HCT116 (cell line): ENCODE results near the gene KLHL25. TPM values are rescaled to one million over a fixed set of nuclear protein-coding genes. Genes with fewer than 3 reads are reported as not detected.

Experiments used
- ATAC-seq: fragments of 200-7000 bp; cut with Tn5 transposase; 2 replicates; pipeline ENCODE4 v1.9.1; 2020; ENCODE audit warnings: mild to moderate bottlenecking, moderate library complexity
- BruUV-seq: library from RNA; stranded (reverse); fragments of 400-500 nt; replicated peaks from 2 replicates; lab custom pipeline; 2021; lab: Mats Ljungman, UMichigan
- CTCF ChIA-PET: fragments of 300-600 bp; sonication (Branson Sonifier 250); formaldehyde crosslinking; loops from one replicate; lab custom pipeline; 2021; ENCODE audit warnings: antibody characterized with exemption; lab: Charles Lee
- POLR2A ChIA-PET: fragments of 300-600, 350-600 bp; sonication (Branson Sonifier 250); formaldehyde crosslinking; loops from one replicate; lab custom pipeline; 2021; ENCODE audit warnings: antibody characterized with exemption; lab: Charles Lee
- RAD21 ChIA-PET, 2 experiments: fragments of 300-600 bp; sonication (Branson Sonifier 250); formaldehyde crosslinking; loops; one replicate each; lab custom pipeline; 2023; ENCODE audit warnings: low total read pairs in 2 of 2; ENCODE audit not compliant: uncharacterized antibody in 2 of 2, unreplicated experiment in 2 of 2, low non-redundant PET in 1 of 2; lab: Charles Lee
- DNase-seq: peaks from one replicate; pipeline ENCODE4 v3.0.0-alpha.2; 2010; ENCODE audit warnings: low read depth, low spot score
- H2AFZ ChIP-seq: fragments of 200-600 bp; shearing (Covaris generic), sonication (generic); 2 replicates; pipeline ENCODE4 v1.6.1; 2017; ENCODE audit warnings: low read depth, mixed run types, mixed read lengths, antibody characterized with exemption, low read length; ENCODE audit not compliant: poor library complexity, severe bottlenecking
- H3K27ac ChIP-seq: 2 replicates; pipeline ENCODE4 v1.5.1; 2012; ENCODE audit warnings: low read depth, low read length
- H3K27me3 ChIP-seq: fragments of 200-600 bp; sonication (generic); 2 replicates; pipeline ENCODE4 v1.6.1; 2016; ENCODE audit warnings: mixed run types, low read length, mixed read lengths; ENCODE audit not compliant: insufficient read depth
- H3K36me3 ChIP-seq, 2 experiments: fragments of 200-500 bp in 1 of 2; fragments of 200-600 bp in 1 of 2; sonication (Bioruptor generic) in 1 of 2; sonication (generic) in 1 of 2; 2 replicates each; pipeline versions ENCODE4 v1.5.1 to v1.6.1; 2014 to 2016; ENCODE audit warnings: low read length in 2 of 2, inconsistent platforms in 1 of 2, mixed read lengths in 1 of 2, mixed run types in 1 of 2; ENCODE audit not compliant: insufficient read depth in 2 of 2, control insufficient read depth in 1 of 2
- H3K4me1 ChIP-seq, 2 experiments: fragments of 200-600 bp in 1 of 2; sonication (generic) in 1 of 2; 2 replicates each; pipeline versions ENCODE4 v1.5.1 to v1.6.1; 2012 to 2017; ENCODE audit warnings: low read length in 2 of 2, inconsistent platforms in 1 of 2, mild to moderate bottlenecking in 1 of 2, mixed read lengths in 1 of 2, mixed run types in 1 of 2, moderate library complexity in 1 of 2; ENCODE audit not compliant: insufficient read depth in 2 of 2, control insufficient read depth in 1 of 2
- H3K4me2 ChIP-seq: fragments of 200-600 bp; sonication (generic); 2 replicates; pipeline ENCODE4 v1.6.1; 2017; ENCODE audit warnings: mixed run types, low read length, mixed read lengths
- H3K4me3 ChIP-seq, 2 experiments: fragments of 200-600 bp in 1 of 2; sonication (generic) in 1 of 2; replicated peaks in 1 of 2; 2 replicates each; pipeline ENCODE4 v1.5.1; 2011 to 2016; ENCODE audit warnings: low read length in 2 of 2, control low read depth in 1 of 2, low read depth in 1 of 2, mild to moderate bottlenecking in 1 of 2, mixed read lengths in 1 of 2, mixed run types in 1 of 2
- H3K79me2 ChIP-seq: fragments of 200-600 bp; sonication (generic); 2 replicates; pipeline ENCODE4 v1.6.1; 2017; ENCODE audit warnings: mild to moderate bottlenecking, mixed run types, low read length, moderate library complexity, mixed read lengths; ENCODE audit not compliant: insufficient read depth
- H3K9ac ChIP-seq: fragments of 200-600 bp; sonication (generic); 2 replicates; pipeline ENCODE4 v1.6.1; 2016; ENCODE audit warnings: low read length, mixed read lengths
- H3K9me2 ChIP-seq: fragments of 200-600 bp; sonication (generic), shearing (Covaris generic); 2 replicates; pipeline ENCODE4 v1.6.1; 2017; ENCODE audit warnings: mixed run types, mild to moderate bottlenecking, moderate library complexity; ENCODE audit not compliant: insufficient read depth
- H3K9me3 ChIP-seq, 2 experiments: fragments of 200-500 bp in 1 of 2; fragments of 200-600 bp in 1 of 2; sonication (Bioruptor generic) in 1 of 2; sonication (generic) in 1 of 2; 2 replicates each; pipeline ENCODE4 v1.6.1; 2014 to 2017; ENCODE audit warnings: low read length in 2 of 2, mixed read lengths in 2 of 2, inconsistent platforms in 1 of 2, low read depth in 1 of 2, mild to moderate bottlenecking in 1 of 2, mixed run types in 1 of 2, moderate library complexity in 1 of 2; ENCODE audit not compliant: control insufficient read depth in 1 of 2, insufficient read depth in 1 of 2
- H4K20me1 ChIP-seq: fragments of 200-600 bp; sonication (generic), shearing (Covaris generic); 2 replicates; pipeline ENCODE4 v1.6.1; 2017; ENCODE audit warnings: mixed run types, mild to moderate bottlenecking, moderate library complexity; ENCODE audit not compliant: insufficient read depth
- CBX3 ChIP-seq: IDR thresholded peaks from 2 replicates; pipeline ENCODE4 v1.6.1; 2012; ENCODE audit warnings: low read depth
- CEBPB ChIP-seq: IDR thresholded peaks from 2 replicates; pipeline ENCODE4 v1.6.1; 2012; ENCODE audit warnings: low read depth
- EGR1 ChIP-seq: IDR thresholded peaks from 2 replicates; pipeline ENCODE4 v1.6.1; 2012; ENCODE audit warnings: low read depth
- EZH2phosphoT487 ChIP-seq: fragments of 200-600 bp; IDR thresholded peaks from 2 replicates; pipeline ENCODE4 v1.6.1; 2018; ENCODE audit warnings: antibody characterized with exemption, borderline replicate concordance
- JUND ChIP-seq: IDR thresholded peaks from 2 replicates; pipeline ENCODE4 v1.6.1; 2012
- POLR2AphosphoS5 ChIP-seq: IDR thresholded peaks from 2 replicates; pipeline ENCODE4 v1.6.1; 2011; ENCODE audit warnings: mild to moderate bottlenecking, low read depth, low read length, moderate library complexity
- RAD21 ChIP-seq: IDR thresholded peaks from 2 replicates; pipeline ENCODE4 v1.6.1; 2012; ENCODE audit warnings: low read depth, mild to moderate bottlenecking
- SIN3A ChIP-seq: IDR thresholded peaks from 2 replicates; pipeline ENCODE4 v1.6.1; 2012; ENCODE audit warnings: low read depth
- ZFX ChIP-seq: fragments of 450-650 bp; IDR thresholded peaks from 2 replicates; pipeline ENCODE4 v1.6.1; 2017
- intact Hi-C: fragments of 100-400 bp; cut with micrococcal nuclease; formaldehyde crosslinking; loops from 2 replicates; pipeline ENCODE4 v1.10.0; 2022
- total RNA-seq: library from RNA; stranded (reverse); gene quantifications from one replicate; pipeline ENCODE4 v1.2.1, GENCODE V29; 2021; ENCODE audit not compliant: unreplicated experiment
- TF ChIP-seq, protein P1 (sequence below): IDR thresholded peaks from 2 replicates; pipeline ENCODE4 v1.6.1; 2011; ENCODE audit warnings: mild to moderate bottlenecking, low read length, moderate library complexity; ENCODE audit not compliant: insufficient replicate concordance; ENCODE audit errors: extremely low read depth
- TF ChIP-seq, protein P2 (sequence below), 3 experiments: fragments of 200-600 bp in 1 of 3; sonication (generic) in 1 of 3; IDR thresholded peaks in 2 of 3; conservative IDR thresholded peaks in 1 of 3; 2 replicates each; pipeline ENCODE4 v1.5.1; 2012 to 2017; ENCODE audit warnings: low read depth in 2 of 3, low read length in 2 of 3, antibody characterized with exemption in 1 of 3, borderline replicate concordance in 1 of 3, control low read depth in 1 of 3, mild to moderate bottlenecking in 1 of 3, mixed read lengths in 1 of 3, mixed run types in 1 of 3, moderate library complexity in 1 of 3; ENCODE audit not compliant: insufficient read depth in 1 of 3
- TF ChIP-seq, protein P3 (sequence below): IDR thresholded peaks from 2 replicates; pipeline ENCODE4 v1.6.1; 2012

Gene KLHL25
- total RNA-seq, 1 experiment from 2014 or later, result 5.3 TPM

DNA sequence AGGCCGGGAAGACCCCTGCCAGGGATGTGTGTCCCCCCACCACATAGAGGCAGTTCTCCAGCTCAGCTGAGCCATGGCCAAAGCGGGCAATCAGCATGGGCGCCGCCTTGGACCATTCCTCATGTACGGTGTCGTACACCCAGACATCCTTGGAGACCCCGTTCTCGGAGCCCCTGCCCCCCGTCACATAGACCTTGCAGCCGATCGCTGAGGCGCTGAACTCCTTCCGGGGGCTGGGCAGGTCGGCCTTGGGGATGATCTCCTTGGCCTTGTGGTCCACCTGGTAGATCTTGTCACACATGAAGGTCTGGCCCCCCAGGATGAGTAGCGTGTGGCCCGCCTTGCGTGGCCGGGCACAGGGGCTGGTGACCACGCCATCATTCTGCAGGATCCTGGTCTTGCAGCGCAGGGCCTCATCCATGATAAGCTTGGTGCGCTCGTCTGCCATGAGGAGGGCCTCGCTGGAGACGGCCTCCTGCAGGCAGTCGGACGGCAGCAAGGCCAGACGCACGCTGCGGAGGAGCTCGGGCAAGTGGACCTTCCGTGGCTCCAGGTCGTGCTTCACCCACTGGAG lies 26.0 kb downstream of the KLHL25 start:
- no peak overlapping the region for H3K9ac ChIP-seq
- DNase-seq, result no peak
- H3K9me3 ChIP-seq, result no peaks in the 10 kb centered on the region
- ChIA-PET CTCF (no interaction called here), RAD21 (no interaction called here), POLR2A (no interaction called here)
- peaks cover 0 to 6% of the 10 kb centered on the region in 2 experiments; a peak in 1 of 4 replicates for H3K4me1 ChIP-seq
- no peaks in the 10 kb centered on the region; the same call in 1 of the 2 replicates for H3K79me2 ChIP-seq
- no peaks in the 10 kb centered on the region for H4K20me1 ChIP-seq
- BruUV-seq, result no TSS peak
- no peak overlapping the region for H2AFZ ChIP-seq
- no peaks in the 10 kb centered on the region for H3K36me3 ChIP-seq
- no peak overlapping the region for H3K27ac ChIP-seq
- no peaks in the 10 kb centered on the region for H3K9me2 ChIP-seq
- no peak overlapping the region for H3K4me2 ChIP-seq
- no peak for ATAC-seq
- intact Hi-C loops, result no loop called here
- H3K4me3 ChIP-seq, result no peak overlapping the region
- no peak for TF ChIP-seq JUND
- TF ChIP-seq EGR1, result no peak
- TF ChIP-seq SIN3A, result no peak
- TF ChIP-seq EZH2phosphoT487, result no peak
- no peak for TF ChIP-seq RAD21
- TF ChIP-seq CBX3, result no peak
- no peaks in the 10 kb centered on the region for H3K27me3 ChIP-seq

DNA sequence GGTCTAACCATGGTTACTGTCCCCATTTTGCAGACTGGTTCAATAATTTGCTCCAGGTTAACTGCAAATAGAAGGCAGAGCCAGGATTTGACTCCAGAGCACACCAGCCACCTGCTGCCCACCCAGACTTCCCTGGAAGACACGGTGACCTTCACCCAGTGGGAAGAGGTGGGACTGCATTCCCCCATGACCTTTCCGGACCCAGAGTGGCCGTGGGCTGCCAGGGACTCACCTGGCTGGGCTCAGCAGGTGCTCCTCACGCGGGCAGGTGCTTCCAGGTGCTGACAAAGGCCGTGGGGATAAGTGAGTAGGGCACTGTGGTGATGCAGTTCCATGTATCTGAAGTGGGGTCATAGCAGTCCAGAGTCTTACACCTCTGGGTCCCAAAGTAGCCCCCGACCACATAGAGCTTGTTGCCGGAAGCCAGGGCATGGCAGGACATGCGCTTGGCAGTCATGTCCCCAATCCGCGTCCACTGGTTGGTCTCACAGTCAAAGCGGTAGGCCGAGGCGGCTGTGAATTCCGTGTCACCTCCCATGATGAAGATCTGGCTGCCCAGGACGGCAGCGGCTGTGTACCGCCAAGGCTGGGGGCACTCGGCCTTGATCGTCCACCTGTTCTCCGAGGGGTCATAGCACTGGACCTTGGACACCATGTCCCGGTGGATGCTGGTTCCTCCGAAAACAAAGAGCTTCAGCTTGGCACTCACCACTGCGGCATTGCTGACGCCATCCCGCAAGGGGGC lies 26.8 kb downstream of the KLHL25 start:
- Histone ChIP-seq H3K9me3 (no peaks in the 10 kb centered on the region), H3K9me2 (no peaks in the 10 kb centered on the region), H4K20me1 (no peaks in the 10 kb centered on the region), H2AFZ (no peak overlapping the region), H3K4me1 (peaks cover 0 to 6% of the 10 kb centered on the region in 2 experiments; a peak in 1 of 4 replicates), H3K27me3 (no peaks in the 10 kb centered on the region), H3K79me2 (no peaks in the 10 kb centered on the region; the same call in 1 of the 2 replicates), H3K4me3 (no peak overlapping the region), H3K9ac (no peak overlapping the region), H3K4me2 (no peak overlapping the region), H3K27ac (no peak overlapping the region), H3K36me3 (no peaks in the 10 kb centered on the region)
- RAD21 ChIA-PET, result no interaction called here
- CTCF ChIA-PET, result no interaction called here
- POLR2A ChIA-PET, result no interaction called here
- DNase-seq (no peak), ATAC-seq (no peak)
- BruUV-seq, result no TSS peak
- intact Hi-C loops, result no loop called here
- TF ChIP-seq, protein P1, sequence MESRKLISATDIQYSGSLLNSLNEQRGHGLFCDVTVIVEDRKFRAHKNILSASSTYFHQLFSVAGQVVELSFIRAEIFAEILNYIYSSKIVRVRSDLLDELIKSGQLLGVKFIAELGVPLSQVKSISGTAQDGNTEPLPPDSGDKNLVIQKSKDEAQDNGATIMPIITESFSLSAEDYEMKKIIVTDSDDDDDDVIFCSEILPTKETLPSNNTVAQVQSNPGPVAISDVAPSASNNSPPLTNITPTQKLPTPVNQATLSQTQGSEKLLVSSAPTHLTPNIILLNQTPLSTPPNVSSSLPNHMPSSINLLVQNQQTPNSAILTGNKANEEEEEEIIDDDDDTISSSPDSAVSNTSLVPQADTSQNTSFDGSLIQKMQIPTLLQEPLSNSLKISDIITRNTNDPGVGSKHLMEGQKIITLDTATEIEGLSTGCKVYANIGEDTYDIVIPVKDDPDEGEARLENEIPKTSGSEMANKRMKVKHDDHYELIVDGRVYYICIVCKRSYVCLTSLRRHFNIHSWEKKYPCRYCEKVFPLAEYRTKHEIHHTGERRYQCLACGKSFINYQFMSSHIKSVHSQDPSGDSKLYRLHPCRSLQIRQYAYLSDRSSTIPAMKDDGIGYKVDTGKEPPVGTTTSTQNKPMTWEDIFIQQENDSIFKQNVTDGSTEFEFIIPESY, result no peak
- TF ChIP-seq EGR1 (no peak), ZFX (no peak), RAD21 (no peak), POLR2AphosphoS5 (no peak), CEBPB (no peak)
- TF ChIP-seq, protein P2, sequence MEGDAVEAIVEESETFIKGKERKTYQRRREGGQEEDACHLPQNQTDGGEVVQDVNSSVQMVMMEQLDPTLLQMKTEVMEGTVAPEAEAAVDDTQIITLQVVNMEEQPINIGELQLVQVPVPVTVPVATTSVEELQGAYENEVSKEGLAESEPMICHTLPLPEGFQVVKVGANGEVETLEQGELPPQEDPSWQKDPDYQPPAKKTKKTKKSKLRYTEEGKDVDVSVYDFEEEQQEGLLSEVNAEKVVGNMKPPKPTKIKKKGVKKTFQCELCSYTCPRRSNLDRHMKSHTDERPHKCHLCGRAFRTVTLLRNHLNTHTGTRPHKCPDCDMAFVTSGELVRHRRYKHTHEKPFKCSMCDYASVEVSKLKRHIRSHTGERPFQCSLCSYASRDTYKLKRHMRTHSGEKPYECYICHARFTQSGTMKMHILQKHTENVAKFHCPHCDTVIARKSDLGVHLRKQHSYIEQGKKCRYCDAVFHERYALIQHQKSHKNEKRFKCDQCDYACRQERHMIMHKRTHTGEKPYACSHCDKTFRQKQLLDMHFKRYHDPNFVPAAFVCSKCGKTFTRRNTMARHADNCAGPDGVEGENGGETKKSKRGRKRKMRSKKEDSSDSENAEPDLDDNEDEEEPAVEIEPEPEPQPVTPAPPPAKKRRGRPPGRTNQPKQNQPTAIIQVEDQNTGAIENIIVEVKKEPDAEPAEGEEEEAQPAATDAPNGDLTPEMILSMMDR (IDR thresholded peaks at IDR 0.05 in 2 of 3, conservative IDR thresholded peaks at IDR 0.05 in 1 of 3; ENCODE audit: borderline replicate concordance in 1 of 3, insufficient read depth in 1 of 3, low read depth in 2 of 3, low read length in 2 of 3), result no peak
- TF ChIP-seq, protein P3, sequence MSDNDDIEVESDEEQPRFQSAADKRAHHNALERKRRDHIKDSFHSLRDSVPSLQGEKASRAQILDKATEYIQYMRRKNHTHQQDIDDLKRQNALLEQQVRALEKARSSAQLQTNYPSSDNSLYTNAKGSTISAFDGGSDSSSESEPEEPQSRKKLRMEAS, result no peak
